ENCODE measurements around the gene SDC1. TPM values are rescaled to one million over a fixed set of nuclear protein-coding genes. Genes with fewer than 3 reads are reported as not detected.

Gene SDC1
- total RNA-seq, 1 experiment from 2014 or later: 22.3 TPM

DNA sequence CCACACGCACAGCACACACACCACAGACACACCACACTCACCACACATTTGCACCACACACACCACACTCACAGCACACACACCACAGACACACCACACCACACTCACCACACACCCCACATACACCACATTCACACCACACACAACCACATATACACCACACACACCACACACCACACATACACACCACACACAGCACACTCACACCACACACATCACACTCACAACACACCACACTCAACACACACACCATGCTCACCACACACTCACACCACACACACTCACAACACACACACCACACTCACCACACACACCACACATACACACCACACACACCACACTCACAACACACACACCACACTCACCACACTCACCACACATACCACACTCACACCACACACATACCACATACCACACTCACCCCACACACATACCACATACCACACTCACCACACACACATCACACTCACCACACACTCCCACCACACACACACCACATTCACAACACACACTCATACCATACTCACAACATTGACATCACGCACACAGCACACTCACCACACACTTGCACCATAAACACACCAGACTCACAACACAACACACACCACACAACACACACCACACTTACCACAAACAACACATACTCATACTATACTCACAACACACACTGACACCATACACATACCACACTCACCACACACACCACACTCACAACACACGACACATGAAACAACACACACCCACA, 60.0 kb downstream of the SDC1 start:
- Histone ChIP-seq H3T11ph (ENCODE audit: low read length) (no peak overlapping the region), H3K23ac (ENCODE audit: insufficient read length, low read depth, low read length) (no peak overlapping the region), H4K20me1 (ENCODE audit: control insufficient read depth, insufficient read depth, insufficient read length) (peaks cover 4% of the 10 kb centered on the region), H4K5ac (ENCODE audit: insufficient read length, low read depth, low read length) (peak overlapping the region; percentile 34), H3K9me3 (ENCODE audit: control insufficient read depth, low read depth, low read length) (no peaks in the 10 kb centered on the region), H2AFZ (ENCODE audit: low read length) (no peak overlapping the region), H2BK5ac (ENCODE audit: insufficient read length, low read length) (no peak overlapping the region), H3K27ac (ENCODE audit: insufficient read length, low read depth, low read length) (no peak overlapping the region), H2BK120ac (ENCODE audit: low read depth, low read length, poor library complexity, severe bottlenecking) (no peak overlapping the region), H4K91ac (ENCODE audit: insufficient read length, low read depth, low read length) (no peak overlapping the region), H3K18ac (ENCODE audit: insufficient read length, low read depth, low read length) (peak overlapping the region; percentile 16), H3K14ac (ENCODE audit: insufficient read depth, low read length) (no peak overlapping the region), H3K27me3 (ENCODE audit: insufficient read depth, low read length) (no peaks in the 10 kb centered on the region), H3K9ac (ENCODE audit: extremely low read depth, insufficient read length, low read length) (no peak overlapping the region), H2BK12ac (ENCODE audit: insufficient read length, low read depth, low read length) (no peak overlapping the region), H3K4me1 (ENCODE audit: insufficient read depth, low read length) (peaks cover 3% of the 10 kb centered on the region; the same call in 1 of the 2 replicates), H4K8ac (replicated peaks; ENCODE audit: insufficient read length, low read depth, low read length) (peak overlapping the region; percentile 5), H3K79me2 (ENCODE audit: insufficient read depth, low read length) (no peaks in the 10 kb centered on the region), H2BK15ac (ENCODE audit: low read depth, low read length) (no peak overlapping the region), H3K4me2 (ENCODE audit: insufficient read depth, insufficient read length, low read length) (no peak overlapping the region), H3K23me2 (ENCODE audit: insufficient read length, low read depth, low read length, poor library complexity, severe bottlenecking) (no peaks in the 10 kb centered on the region), H3K56ac (ENCODE audit: insufficient read length, low read depth, low read length) (no peak overlapping the region), H2BK20ac (ENCODE audit: low read depth, low read length, poor library complexity, severe bottlenecking) (no peak overlapping the region), H3K79me1 (ENCODE audit: insufficient read depth, low read depth, low read length, poor library complexity, severe bottlenecking) (no peaks in the 10 kb centered on the region), H2AK5ac (ENCODE audit: insufficient read length, low read length) (no peak overlapping the region), H3K4ac (ENCODE audit: low read depth, low read length) (no peak overlapping the region)
- Mint-ChIP-seq H3K4me3 (no peak overlapping the region), H3K27me3 (ENCODE audit: low read depth) (peaks cover 1% of the 10 kb centered on the region; the same call in 1 of the 2 replicates), H3K27ac (no peak overlapping the region), H3K4me1 (peaks cover under 1 to 8% of the 10 kb centered on the region in 2 experiments), H3K36me3 (ENCODE audit: insufficient read depth in 1 of 3, low read depth in 3 of 3) (no peaks in the 10 kb centered on the region), H3K9me3 (no peaks in the 10 kb centered on the region)
- DNase-seq: no peak
- 100% methylated on average over 3 of the region's 3 CpGs for WGBS (ENCODE audit: extremely low coverage, insufficient read length, low lambda C conversion rate)
- TF ChIP-seq CTCF (conservative IDR thresholded peaks at IDR 0.05): no peak
